HG03103 (cell line): ENCODE measurements around the gene FNIP2.
"Not testable (repeated sequence)": the region's sequence is repeated elsewhere in the genome, so short reads cannot be mapped to it uniquely, and the experiment has no call there.

Experiments
- ATAC-seq: cut with Tn5 transposase; IDR thresholded peaks from one replicate; pipeline ENCODE4 v1.9.1; 2021; ENCODE audit warnings: low read depth; ENCODE audit not compliant: unreplicated experiment

FNIP2 gene

GRCh38 chr4:158811704-158812103 lies 42.9 kb downstream of the FNIP2 start:
- no peak for ATAC-seq

GRCh38 chr4:158812133-158812532 lies 43.3 kb downstream of the FNIP2 start:
- no peak for ATAC-seq

- ATAC-seq: no peak
Observed at GRCh38 chr4:158812543-158812942, 43.7 kb downstream of the FNIP2 start.

GRCh38 chr4:158813113-158813512 lies 44.3 kb downstream of the FNIP2 start:
- ATAC-seq: no peak

- ATAC-seq: no peak
Observed at GRCh38 chr4:158814207-158814606, 45.4 kb downstream of the FNIP2 start.

- ATAC-seq: no peak
Observed at GRCh38 chr4:158814636-158815330, 46.0 kb downstream of the FNIP2 start.

GRCh38 chr4:158816955-158817354 lies 48.1 kb downstream of the FNIP2 start:
- no peak for ATAC-seq

- peak; percentile 49 for ATAC-seq
Observed at GRCh38 chr4:158817562-158818296, 48.9 kb downstream of the FNIP2 start.

GRCh38 chr4:158818560-158819140 lies 49.8 kb downstream of the FNIP2 start:
- no peak for ATAC-seq

- no peak for ATAC-seq
Observed at GRCh38 chr4:158819942-158820786, 51.3 kb downstream of the FNIP2 start.

- ATAC-seq: no peak
Observed at GRCh38 chr4:158821228-158821971, 52.6 kb downstream of the FNIP2 start.

GRCh38 chr4:158822348-158822747 lies 53.5 kb downstream of the FNIP2 start:
- ATAC-seq: no peak

- ATAC-seq: no peak
Observed at GRCh38 chr4:158823461-158823873, 54.6 kb downstream of the FNIP2 start.

GRCh38 chr4:158824425-158825274 lies 55.8 kb downstream of the FNIP2 start:
- ATAC-seq: no peak

- ATAC-seq: no peak
Observed at GRCh38 chr4:158825433-158826036, 56.7 kb downstream of the FNIP2 start.

GRCh38 chr4:158826057-158826456 lies 57.2 kb downstream of the FNIP2 start:
- peak; percentile 48 for ATAC-seq

- ATAC-seq: no peak
Observed at GRCh38 chr4:158826882-158827281, 58.1 kb downstream of the FNIP2 start.

GRCh38 chr4:158827543-158827981 lies 58.7 kb downstream of the FNIP2 start:
- no peak for ATAC-seq

GRCh38 chr4:158828151-158828550 lies 59.3 kb downstream of the FNIP2 start:
- not testable (repeated sequence) for ATAC-seq
